Measurements from ENCODE around the gene PAK6.

Gene PAK6

GRCh38 chr15:40263024-40263754 lies 24.3 kb downstream of the PAK6 start:
- no peak for TF ChIP-seq CTCF (IDR thresholded peaks at IDR 0.05; ENCODE audit: control insufficient read depth, insufficient read depth, low read depth, low read length, missing control alignments)
- H3K4me3 ChIP-seq (ENCODE audit: control insufficient read depth, low read depth, low read length): no peak overlapping the region
- DNase-seq (ENCODE audit: low read depth): no peak

GRCh38 chr15:40264321-40265153 lies 25.7 kb downstream of the PAK6 start:
- DNase-seq (ENCODE audit: low read depth): no peak
- no peak for TF ChIP-seq CTCF (IDR thresholded peaks at IDR 0.05; ENCODE audit: control insufficient read depth, insufficient read depth, low read depth, low read length, missing control alignments)
- no peak overlapping the region for H3K4me3 ChIP-seq (ENCODE audit: control insufficient read depth, low read depth, low read length)

GRCh38 chr15:40265355-40265754 lies 26.5 kb downstream of the PAK6 start:
- no peak for DNase-seq (ENCODE audit: low read depth)
- TF ChIP-seq CTCF (IDR thresholded peaks at IDR 0.05; ENCODE audit: control insufficient read depth, insufficient read depth, low read depth, low read length, missing control alignments): no peak
- no peak overlapping the region for H3K4me3 ChIP-seq (ENCODE audit: control insufficient read depth, low read depth, low read length)

- no peak overlapping the region for H3K4me3 ChIP-seq (ENCODE audit: control insufficient read depth, low read depth, low read length)
- DNase-seq (ENCODE audit: low read depth): no peak
- no peak for TF ChIP-seq CTCF (IDR thresholded peaks at IDR 0.05; ENCODE audit: control insufficient read depth, insufficient read depth, low read depth, low read length, missing control alignments)
Observed at GRCh38 chr15:40265875-40266274, 27.0 kb downstream of the PAK6 start.

- no peak for TF ChIP-seq CTCF (IDR thresholded peaks at IDR 0.05; ENCODE audit: control insufficient read depth, insufficient read depth, low read depth, low read length, missing control alignments)
- no peak overlapping the region for H3K4me3 ChIP-seq (ENCODE audit: control insufficient read depth, low read depth, low read length)
Observed at GRCh38 chr15:40266828-40267304, 28.0 kb downstream of the PAK6 start.

GRCh38 chr15:40267670-40268069 lies 28.8 kb downstream of the PAK6 start:
- H3K4me3 ChIP-seq (ENCODE audit: control insufficient read depth, low read depth, low read length): no peak overlapping the region
- no peak for DNase-seq (ENCODE audit: low read depth)
- no peak for TF ChIP-seq CTCF (IDR thresholded peaks at IDR 0.05; ENCODE audit: control insufficient read depth, insufficient read depth, low read depth, low read length, missing control alignments)

More at GRCh38 chr15:40266828-40267304, 28.0 kb downstream of the PAK6 start:
- peak; percentile 85 for DNase-seq (ENCODE audit: low read depth)

All from AG09309 (cell line).